Measurements from ENCODE around the gene RPP25L. TPM values are rescaled to one million over a fixed set of nuclear protein-coding genes. Genes with fewer than 3 reads are reported as not detected.

RPP25L gene, protein sequence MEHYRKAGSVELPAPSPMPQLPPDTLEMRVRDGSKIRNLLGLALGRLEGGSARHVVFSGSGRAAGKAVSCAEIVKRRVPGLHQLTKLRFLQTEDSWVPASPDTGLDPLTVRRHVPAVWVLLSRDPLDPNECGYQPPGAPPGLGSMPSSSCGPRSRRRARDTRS
- 16.1 and 18.5 TPM in 2 replicates for total RNA-seq

DNA sequence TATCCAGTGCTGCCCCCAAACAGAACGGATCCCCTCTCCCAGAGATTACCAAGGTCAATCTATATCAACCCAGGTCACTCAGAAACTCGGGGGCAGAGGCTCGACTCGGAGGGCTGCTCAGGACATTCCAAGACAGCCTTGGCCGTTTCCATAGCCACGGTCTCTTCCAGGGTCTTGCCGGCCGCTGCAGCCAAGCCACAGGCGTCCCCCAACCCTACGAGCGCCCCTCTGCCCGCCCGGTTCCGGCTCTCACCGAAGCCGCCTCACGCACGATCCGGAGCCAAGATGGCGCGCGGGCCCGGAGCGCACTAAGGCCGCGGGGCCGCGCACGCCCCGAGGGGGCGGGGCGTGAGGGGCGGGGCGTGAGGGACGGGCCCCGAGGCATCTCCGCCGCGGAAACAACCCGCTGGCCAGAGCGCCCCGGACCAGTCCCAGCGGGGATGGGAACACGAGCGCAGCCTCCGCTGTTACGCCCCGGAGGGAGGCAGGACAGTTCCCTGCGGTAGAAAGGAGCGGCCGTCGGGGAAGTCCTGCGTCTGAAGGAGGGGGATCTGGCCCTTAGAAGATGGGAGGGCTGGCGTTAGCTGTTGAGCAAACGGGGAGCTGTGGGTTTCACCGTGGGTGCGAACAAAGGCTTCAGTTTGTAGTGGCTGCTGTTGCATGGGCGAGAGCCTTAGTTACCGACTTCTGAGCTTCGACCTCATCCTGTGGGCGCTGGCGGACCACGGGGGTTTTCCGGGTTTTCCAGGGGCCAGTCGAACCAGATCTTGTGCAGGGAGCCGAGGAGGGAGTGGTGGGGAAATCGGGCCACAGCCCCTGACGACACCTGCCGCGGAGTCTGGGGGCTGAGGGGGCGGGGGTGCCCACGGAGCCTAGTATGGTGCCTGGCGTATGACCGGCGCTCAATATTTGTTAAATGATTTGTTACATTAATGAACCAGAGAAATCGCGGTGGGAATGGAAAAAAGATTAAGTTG, at the start of gene RPP25L:
Gene RPP25L, minus strand, starts transcription at position 287 of the 977 bp plus-strand sequence. CDS start 801 bp downstream, outside the sequence.

DNA sequence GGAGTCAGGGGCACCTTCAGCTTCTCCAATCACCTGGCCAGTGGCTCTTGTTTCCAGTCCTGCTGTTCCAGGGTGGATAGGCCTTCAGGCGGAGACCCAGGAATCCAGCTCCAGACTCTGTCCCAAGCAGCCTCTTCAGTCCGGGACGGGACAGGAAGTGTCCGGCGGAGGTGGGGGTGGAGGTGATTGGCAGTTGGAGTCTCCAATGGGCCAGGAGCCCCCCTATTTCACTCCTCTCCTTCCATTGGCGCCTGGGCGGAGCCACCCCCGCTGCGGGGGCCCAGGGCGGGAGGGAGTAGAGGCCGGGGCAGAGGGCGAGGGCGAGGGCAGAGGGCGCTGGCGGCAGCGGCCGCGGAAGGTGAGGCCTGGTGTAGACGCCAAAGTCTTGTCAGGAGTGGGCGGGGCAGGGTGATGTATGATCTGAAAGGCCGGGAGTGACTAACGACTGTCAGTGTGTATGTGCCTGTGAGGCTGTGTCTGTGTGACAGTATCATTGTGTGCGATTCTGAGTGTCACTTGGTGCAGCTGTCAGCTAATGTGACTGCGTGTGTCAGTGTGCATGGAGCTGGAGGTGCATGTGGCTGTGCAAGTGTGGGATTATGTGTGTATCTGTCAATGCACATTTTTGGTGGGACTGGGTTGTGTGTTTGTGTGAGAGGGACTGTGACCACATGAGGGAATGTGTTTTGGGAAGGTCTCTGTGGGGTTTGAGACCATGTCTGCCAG, 40.1 kb upstream of the RPP25L start, which contains the start of gene IL11RA:
Gene IL11RA, plus strand, starts transcription at position 310 of the 726 bp plus-strand sequence. CDS start 3,033 bp downstream, outside the sequence.

DNA sequence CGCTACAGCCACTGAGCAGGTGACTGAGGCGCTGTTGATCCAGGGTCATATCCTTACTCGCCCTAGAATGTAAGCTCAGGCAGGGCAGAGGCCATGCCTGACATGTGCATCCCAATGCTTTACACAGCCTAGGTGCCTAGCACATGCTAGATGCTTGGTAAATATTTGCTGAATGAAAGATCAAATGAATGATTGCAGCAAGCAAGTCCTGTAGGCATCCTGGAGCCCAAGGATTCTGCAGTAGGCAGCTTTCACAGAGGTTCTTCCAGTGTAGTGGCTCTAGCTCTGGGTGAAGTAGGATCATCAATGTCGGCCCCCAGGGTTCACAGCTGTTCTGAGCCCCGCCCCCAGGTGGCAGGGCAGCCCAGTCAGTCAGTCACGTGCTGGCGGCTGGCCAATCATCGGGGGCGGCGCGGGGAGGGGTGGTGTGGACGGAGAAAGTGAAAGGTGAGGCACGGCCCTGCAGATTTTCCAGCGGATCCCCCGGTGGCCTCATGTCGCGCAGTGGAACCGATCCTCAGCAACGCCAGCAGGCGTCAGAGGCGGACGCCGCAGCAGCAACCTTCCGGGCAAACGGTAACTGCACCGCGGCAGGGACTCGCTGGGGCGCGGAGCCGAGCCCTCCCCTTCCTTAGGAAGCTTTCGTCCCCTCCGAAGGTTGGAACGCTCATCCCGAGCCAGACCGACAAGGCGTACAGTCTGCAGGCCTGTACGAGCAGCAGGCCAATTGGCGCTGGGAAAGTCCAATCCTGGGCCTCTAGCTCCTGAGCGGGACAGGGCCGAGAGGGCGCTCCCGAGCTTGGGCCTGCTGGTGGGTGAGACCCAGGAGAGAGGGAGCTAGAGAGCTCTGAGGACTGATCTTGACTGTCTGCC, 34.5 kb upstream of the RPP25L start, which contains the start of gene GALT:
Gene GALT, plus strand, starts transcription at position 465 of the 873 bp plus-strand sequence. Its CDS starts 30 bp downstream, at position 495.

DNA sequence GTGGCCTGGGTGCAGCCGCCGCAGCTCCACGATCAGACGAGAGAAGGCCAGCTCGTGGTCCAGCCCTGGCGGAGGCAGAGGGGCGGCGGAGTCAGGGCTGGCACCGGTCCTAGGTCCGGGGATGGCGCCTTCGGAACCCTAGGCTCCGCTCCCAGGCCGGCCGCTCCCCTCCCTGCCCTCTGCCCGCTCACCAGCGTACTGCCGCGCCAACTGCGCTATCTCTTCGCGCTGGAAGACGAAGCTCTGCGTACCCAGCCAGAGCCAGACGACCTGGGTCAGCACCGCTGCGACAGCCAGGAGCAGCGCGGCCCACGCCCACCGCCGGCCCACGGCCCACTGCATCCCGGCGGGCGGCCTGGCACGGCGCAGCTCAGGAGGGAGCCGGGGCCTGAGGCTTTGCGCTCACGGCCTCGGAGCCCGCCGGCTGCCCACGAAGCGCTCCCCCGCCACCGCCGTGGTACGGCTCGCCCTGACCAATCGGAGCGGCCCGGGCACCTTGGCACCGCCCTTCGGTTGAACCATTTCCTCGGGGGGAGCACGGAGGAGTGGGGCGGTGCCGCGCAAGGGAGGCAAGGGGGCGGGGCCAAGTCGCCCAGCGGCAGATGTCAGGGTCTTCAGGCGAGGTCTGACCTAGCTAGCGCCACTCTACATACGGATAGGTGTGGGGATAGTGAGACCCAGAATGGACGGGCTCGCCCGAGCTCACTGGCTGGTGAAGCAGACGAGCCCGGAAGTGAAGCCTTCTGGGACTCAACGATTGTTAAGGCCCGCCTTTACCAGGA, 25.6 kb upstream of the RPP25L start, which contains the start of gene SIGMAR1:
Gene SIGMAR1, minus strand, starts transcription at position 432 of the 782 bp plus-strand sequence. Its CDS starts 90 bp downstream, at position 342.

DNA sequence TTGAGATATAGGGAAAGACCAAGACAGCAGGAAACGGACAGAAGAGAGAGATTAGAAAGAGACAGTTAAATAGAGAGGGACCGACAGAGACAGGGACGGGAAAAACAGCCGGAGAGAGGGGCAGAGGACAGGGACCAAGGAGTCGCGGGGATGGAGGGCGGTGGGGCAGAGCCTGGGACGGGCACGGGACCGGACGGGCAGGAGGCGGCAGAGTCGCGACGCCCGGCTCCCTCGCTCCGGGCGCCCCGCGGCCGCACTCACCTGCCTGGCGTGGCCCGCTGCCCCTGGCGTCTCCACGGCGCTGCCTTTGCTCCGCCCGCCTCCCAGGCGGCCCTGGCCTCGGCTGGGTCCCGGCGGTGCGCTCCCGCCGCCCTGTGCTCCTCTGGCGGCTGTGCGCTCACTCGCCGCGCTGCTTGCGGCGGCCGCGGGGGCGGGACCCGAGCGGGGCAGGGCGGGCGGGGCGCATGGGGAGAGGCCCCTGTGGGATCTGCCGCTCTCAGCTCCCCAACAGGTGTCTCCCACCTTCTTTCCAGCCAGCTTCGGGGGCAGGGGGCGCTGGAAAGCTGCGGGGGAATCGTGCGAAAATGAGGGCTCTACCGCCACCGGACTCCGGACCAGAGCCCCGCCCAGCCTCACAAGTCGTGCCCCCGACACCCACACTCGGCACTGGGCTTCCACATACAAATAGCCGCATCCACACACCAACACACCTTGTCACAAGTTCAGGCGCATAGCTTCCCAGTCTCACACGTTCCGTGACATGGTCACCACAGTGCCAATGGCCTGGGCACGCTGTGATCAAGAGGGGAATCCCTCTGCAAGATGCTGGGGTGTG, 17.0 kb upstream of the RPP25L start, which contains the start of gene ARID3C:
Gene ARID3C, minus strand, starts transcription at position 411 of the 835 bp plus-strand sequence. CDS start 1,052 bp downstream, outside the sequence.

DNA sequence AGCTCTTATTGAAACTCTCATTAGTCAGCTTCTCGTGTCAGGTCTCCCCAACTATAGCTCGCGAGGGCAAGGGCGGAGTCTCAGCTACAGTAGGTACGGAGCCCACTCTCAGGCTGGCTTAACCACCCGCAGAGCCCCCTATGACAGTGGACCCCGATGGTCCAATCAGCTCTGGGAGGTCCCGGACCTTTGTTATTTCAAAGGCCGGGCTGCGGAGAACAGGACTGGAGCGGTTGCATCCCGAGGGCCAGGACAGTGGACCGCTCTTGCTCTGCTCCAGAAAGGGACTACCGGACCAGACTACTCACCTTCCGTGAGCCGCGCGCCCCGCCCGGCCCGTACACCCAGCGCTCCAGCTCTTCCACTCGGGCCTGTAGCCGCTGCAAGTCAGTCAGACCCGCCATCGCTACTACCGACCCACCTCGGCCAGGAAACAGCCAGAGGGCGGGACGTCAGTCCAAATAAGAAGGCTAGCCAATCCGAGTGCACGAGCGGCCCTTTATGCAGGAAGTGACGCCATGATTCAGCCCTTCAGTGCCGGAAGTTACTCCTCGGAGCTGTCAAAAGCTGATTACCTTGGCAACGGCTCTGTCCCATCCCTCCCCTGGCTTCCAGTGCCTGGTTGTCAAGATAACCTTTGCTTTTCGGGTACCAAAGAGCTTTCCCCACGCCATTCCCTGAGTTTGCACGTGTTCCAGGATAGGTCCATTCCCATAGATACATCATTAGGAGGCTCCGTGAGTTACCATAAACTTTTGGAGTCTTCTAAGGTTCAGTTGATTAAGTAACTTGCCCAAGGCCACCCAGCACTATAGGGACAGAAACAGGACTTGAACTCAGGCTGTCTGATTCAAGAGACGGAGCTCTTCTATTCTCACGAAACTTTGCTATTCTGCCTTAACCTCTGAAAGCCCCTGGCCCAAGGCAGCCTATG, 8.4 kb upstream of the RPP25L start, which contains the start of gene DCTN3:
Gene DCTN3, minus strand, starts transcription at position 435 of the 934 bp plus-strand sequence. Its CDS starts 31 bp downstream, at position 404.

DNA sequence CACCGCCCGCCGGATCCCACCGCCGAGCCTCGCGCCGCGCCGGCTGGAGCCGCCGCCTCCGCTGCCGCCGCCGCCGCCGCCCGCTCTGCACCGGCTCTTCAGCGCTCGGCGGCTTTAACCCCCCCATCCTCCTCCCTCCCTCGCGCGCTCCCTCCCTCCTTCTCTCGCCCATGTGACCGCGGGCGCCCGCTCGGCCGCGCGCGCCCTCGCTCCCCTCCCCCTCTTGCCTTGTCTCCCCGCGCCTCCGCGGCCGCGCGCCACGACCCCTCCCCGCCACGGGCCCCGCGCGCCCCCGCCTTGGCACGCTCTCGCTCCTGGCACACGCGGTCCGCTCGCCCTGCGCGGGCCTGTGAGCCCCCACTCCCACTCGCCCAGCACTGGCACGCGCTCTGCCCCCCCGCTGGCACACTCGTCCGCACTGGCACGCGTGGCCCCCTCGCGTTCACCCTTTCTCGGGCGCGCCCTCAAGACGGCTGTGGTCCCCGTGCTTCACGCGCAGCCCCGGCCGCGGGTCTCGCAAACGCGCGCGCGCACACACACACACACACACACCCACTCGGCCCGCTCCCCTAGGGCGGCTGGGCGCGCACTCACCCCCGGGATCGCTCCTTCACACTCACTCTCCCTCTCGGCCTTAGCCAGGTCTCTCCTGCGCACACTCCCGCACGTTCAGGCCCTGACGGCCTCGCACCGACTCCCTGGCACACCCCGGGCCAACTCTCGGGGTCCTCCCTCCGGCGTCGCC, 22.1 kb downstream of the RPP25L start, which contains the start of gene CNTFR:
Gene CNTFR, minus strand, starts transcription at position 89 of the 745 bp plus-strand sequence. CDS start 20,743 bp downstream, outside the sequence.

Other genes starting within 250 kb of the RPP25L start
- gene MYORG, start 235.2 kb downstream of the RPP25L start, total RNA-seq: 0.86 and 1.2 TPM in 2 replicates
- 3.1 and 3.9 TPM in 2 replicates for gene FAM219A, start 153.5 kb downstream of the RPP25L start, total RNA-seq
- gene DNAI1, start 153.3 kb downstream of the RPP25L start, total RNA-seq: 0.11 TPM in 1 of 2 replicates, not detected in the other
- not detected in 2 replicates for gene ENHO, start 89.1 kb downstream of the RPP25L start, total RNA-seq
- gene CNTFR, start 22.4 kb downstream of the RPP25L start, total RNA-seq: not detected in 2 replicates
- 78.3 and 80.4 TPM in 2 replicates for gene DCTN3, start 8.4 kb upstream of the RPP25L start, total RNA-seq
- gene ARID3C, start 17.0 kb upstream of the RPP25L start, total RNA-seq: under 0.01 and 0.09 TPM in 2 replicates
- gene SIGMAR1, start 25.7 kb upstream of the RPP25L start, total RNA-seq: 23.5 and 26.0 TPM in 2 replicates
- 29.8 TPM in 2 replicates for gene GALT, start 34.6 kb upstream of the RPP25L start, total RNA-seq
- 3.1 and 4.6 TPM in 2 replicates for gene IL11RA, start 40.1 kb upstream of the RPP25L start, total RNA-seq
- not detected in 2 replicates for gene CCL27, start 50.6 kb upstream of the RPP25L start, total RNA-seq
- not detected in 2 replicates for gene CCL19, start 79.2 kb upstream of the RPP25L start, total RNA-seq
- 1.4 and 8.6 TPM in 2 replicates for gene CCL21, start 98.0 kb upstream of the RPP25L start, total RNA-seq

Data from dermis lymphatic vessel endothelial cell (primary cell).